Measurements from ENCODE around the gene CRYGC. TPM values are rescaled to one million over a fixed set of nuclear protein-coding genes. Genes with fewer than 3 reads are reported as not detected.

The CRYGC gene
- total and polyA plus RNA-seq, 2 of the 13 experiments (the other 11 are each of a cell fraction or from before 2014, with no cell fraction given): 0.20 to 0.27 TPM

DNA sequence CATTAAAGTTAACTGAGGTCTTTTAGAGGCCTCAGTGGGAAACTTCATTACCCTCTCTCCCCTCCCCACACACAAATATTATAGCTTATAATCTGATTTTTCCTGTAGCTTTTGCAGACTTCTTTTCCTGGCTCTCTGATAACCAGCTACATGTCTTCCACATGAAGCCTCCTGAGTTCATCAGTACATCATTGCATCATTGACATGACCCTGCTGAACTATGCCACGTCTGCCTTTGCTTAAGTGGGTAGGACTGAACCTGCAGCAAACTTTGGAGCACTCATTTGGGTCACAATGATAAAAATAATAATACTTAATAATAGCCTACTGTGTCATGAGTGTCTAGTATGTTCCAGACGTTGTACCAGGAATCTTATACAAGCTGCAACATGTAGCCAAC is 26.8 kb upstream of the CRYGC start:
- BruUV-seq (replicated peaks): no TSS peak
- 2% methylated on average over 2 of the region's 2 CpGs for WGBS (ENCODE audit: low lambda C conversion rate)
- CTCF ChIA-PET (ENCODE audit: low intra/inter-chr PET ratio, low total read pairs): no interaction called here

DNA sequence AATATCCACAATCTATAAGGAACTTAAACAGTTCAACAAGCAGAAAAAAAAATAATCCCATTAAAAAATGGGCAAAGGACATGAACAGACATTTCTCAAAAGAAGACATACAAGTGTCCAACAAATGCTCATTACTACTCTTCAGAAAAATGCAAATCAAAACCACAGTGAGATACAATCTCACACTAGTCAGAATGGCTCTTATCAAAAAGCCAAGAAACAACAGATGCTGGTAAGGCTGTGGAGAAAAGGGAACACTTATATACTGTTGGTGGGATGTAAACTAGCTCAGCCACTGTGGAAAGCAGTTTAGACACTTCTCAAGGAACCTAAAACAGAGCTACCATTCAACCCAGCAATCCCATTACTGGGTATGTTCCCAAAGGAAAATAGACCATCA is 23.5 kb upstream of the CRYGC start:
- no TSS peak for BruUV-seq (replicated peaks)
- 0 out of 5 replicates have a peak, but pooled peaks cover 0 to 10% of the 10 kb centered on the region in 2 experiments for H3K27me3 ChIP-seq (ENCODE audit: control insufficient read depth in 1 of 2, insufficient read depth in 2 of 2, low read length in 2 of 2)
- no peak overlapping the region for H3K4me2 ChIP-seq (ENCODE audit: low read depth, low read length)
- H3K79me2 ChIP-seq (ENCODE audit: insufficient read depth, low read length): no peaks in the 10 kb centered on the region
- H4K20me1 ChIP-seq (ENCODE audit: insufficient read depth, low read length): no peaks in the 10 kb centered on the region
- in situ Hi-C loops (cut with HindIII; ENCODE audit: extremely low pct_ligation_motif_present, low pct_unique_long_range_greater_than_20kb) (no loop called here), intact Hi-C loops (cut with micrococcal nuclease; ENCODE audit: unreplicated experiment) (no loop called here)
- H3K9ac ChIP-seq (ENCODE audit: insufficient read depth, low read depth, low read length): no peak overlapping the region
- no peak for DNase-seq (ENCODE audit: low spot score)
- H3K9me3 ChIP-seq (ENCODE audit: low read length): no peaks in the 10 kb centered on the region
- ATAC-seq: no peak
- H3K4me1 ChIP-seq (ENCODE audit: insufficient read depth, low read length): no peaks in the 10 kb centered on the region
- TF ChIP-seq CREB3 (CRISPR knock-in tag; IDR thresholded peaks at IDR 0.05) (no peak), ZNF720 (CRISPR knock-in tag; IDR thresholded peaks at IDR 0.05) (no peak), POLR2A (IDR thresholded peaks at IDR 0.05; ENCODE audit: insufficient read depth in 1 of 2, low read depth in 2 of 2, low read length in 2 of 2) (no peak), MEIS1 (CRISPR knock-in tag; IDR thresholded peaks at IDR 0.05; ENCODE audit: borderline replicate concordance) (no peak), NFYB (CRISPR knock-in tag; IDR thresholded peaks at IDR 0.05) (no peak), TAF1 (CRISPR knock-in tag; IDR thresholded peaks at IDR 0.05) (no peak), KLF13 (CRISPR knock-in tag; IDR thresholded peaks at IDR 0.05) (no peak), ZNF296 (CRISPR knock-in tag; conservative IDR thresholded peaks at IDR 0.05) (no peak), CSRNP2 (CRISPR knock-in tag; conservative IDR thresholded peaks at IDR 0.05; ENCODE audit: low read depth) (no peak), SP5 (CRISPR knock-in tag; IDR thresholded peaks at IDR 0.05; ENCODE audit: borderline replicate concordance, low read depth) (no peak)
- H3K36me3 ChIP-seq (replicated peaks in 1 of 2; ENCODE audit: control insufficient read depth in 1 of 2, insufficient read depth in 2 of 2, low read length in 2 of 2): no peaks in the 10 kb centered on the region
- ChIA-PET CTCF (ENCODE audit: low intra/inter-chr PET ratio, low total read pairs) (no interaction called here), POLR2A (no interaction called here)
- H2AFZ ChIP-seq (ENCODE audit: low read length): no peak overlapping the region
- H3K27ac ChIP-seq (ENCODE audit: extremely low read length, insufficient read depth, low read length): no peak overlapping the region
- H3K4me3 ChIP-seq (replicated peaks in 1 of 3; ENCODE audit: insufficient read depth in 1 of 3, low read depth in 2 of 3, low read length in 3 of 3): no peak overlapping the region
- FAIRE-seq: no peak

More for the DNA sequence above, 26.8 kb upstream of the CRYGC start:
- Histone ChIP-seq H4K20me1 (ENCODE audit: insufficient read depth, low read length) (no peaks in the 10 kb centered on the region), H3K4me1 (ENCODE audit: insufficient read depth, low read length) (no peaks in the 10 kb centered on the region), H3K79me2 (ENCODE audit: insufficient read depth, low read length) (no peaks in the 10 kb centered on the region), H3K27ac (ENCODE audit: extremely low read length, insufficient read depth, low read length) (no peak overlapping the region), H3K9me3 (ENCODE audit: low read length) (no peaks in the 10 kb centered on the region), H3K4me3 (replicated peaks in 1 of 3; ENCODE audit: insufficient read depth in 1 of 3, low read depth in 2 of 3, low read length in 3 of 3) (no peak overlapping the region), H3K36me3 (replicated peaks in 1 of 2; ENCODE audit: control insufficient read depth in 1 of 2, insufficient read depth in 2 of 2, low read length in 2 of 2) (no peaks in the 10 kb centered on the region), H3K27me3 (ENCODE audit: control insufficient read depth in 1 of 2, insufficient read depth in 2 of 2, low read length in 2 of 2) (0 out of 5 replicates have a peak, but pooled peaks cover 0 to 10% of the 10 kb centered on the region in 2 experiments), H2AFZ (ENCODE audit: low read length) (no peak overlapping the region), H3K9ac (ENCODE audit: insufficient read depth, low read depth, low read length) (no peak overlapping the region), H3K4me2 (ENCODE audit: low read depth, low read length) (no peak overlapping the region)
- TF ChIP-seq, protein P1, sequence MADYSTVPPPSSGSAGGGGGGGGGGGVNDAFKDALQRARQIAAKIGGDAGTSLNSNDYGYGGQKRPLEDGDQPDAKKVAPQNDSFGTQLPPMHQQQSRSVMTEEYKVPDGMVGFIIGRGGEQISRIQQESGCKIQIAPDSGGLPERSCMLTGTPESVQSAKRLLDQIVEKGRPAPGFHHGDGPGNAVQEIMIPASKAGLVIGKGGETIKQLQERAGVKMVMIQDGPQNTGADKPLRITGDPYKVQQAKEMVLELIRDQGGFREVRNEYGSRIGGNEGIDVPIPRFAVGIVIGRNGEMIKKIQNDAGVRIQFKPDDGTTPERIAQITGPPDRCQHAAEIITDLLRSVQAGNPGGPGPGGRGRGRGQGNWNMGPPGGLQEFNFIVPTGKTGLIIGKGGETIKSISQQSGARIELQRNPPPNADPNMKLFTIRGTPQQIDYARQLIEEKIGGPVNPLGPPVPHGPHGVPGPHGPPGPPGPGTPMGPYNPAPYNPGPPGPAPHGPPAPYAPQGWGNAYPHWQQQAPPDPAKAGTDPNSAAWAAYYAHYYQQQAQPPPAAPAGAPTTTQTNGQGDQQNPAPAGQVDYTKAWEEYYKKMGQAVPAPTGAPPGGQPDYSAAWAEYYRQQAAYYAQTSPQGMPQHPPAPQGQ (CRISPR knock-in tag; IDR thresholded peaks at IDR 0.05; ENCODE audit: borderline replicate concordance): no peak
- peak; percentile 52; the same call in 1 of the 2 replicates for TF ChIP-seq CEBPB (IDR thresholded peaks at IDR 0.05; ENCODE audit: borderline replicate concordance, low read depth, low read length)
- no peak for FAIRE-seq
- ATAC-seq: no peak
- in situ Hi-C loops (cut with HindIII; ENCODE audit: extremely low pct_ligation_motif_present, low pct_unique_long_range_greater_than_20kb): no loop called here
- no peak for DNase-seq (ENCODE audit: low spot score)
- POLR2A ChIA-PET: no interaction called here
- intact Hi-C loops (cut with micrococcal nuclease; ENCODE audit: unreplicated experiment): no loop called here

All from HepG2 (cell line).